Activated gamma-delta T cell (primary cell): Measurements from ENCODE around the gene EIF4G3.
"Not testable (repeated sequence)": the region's sequence is repeated elsewhere in the genome, so short reads cannot be mapped to it uniquely, and the experiment has no call there.

ENCODE experiments used
- DNase-seq: peaks from one replicate; lab custom pipeline; 2025; lab: John Stamatoyannopoulos, UW

The EIF4G3 gene

DNA sequence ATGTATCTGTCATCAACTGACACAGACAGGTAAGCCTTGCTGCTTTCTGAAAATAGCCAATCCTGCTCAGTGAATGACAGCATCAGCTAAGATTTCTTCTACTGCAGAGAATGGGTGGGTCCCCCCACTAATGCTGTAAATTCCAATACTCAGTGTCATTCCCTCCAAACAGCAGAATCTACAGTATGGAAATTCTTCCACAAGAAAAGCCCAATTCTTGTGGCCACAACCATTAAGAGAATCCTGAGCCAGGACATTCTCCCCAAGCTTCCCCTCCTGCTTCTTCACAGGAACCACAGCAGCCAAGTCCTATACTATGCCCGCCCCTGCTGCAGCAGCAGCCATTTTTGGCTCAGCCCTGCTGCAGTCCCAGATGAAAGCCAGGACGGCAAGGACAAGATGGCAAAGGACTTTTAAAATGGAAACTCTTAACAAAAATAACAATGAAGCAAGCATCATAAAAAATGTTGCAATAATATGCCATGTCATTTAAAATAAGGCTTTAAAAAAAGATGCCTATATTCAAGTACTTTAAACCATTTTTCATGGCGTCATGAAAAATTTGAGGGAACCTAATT, 26.8 kb downstream of the EIF4G3 start:
- DNase-seq, result no peak

GRCh38 chr1:21149430-21149854, 27.3 kb downstream of the EIF4G3 start:
- DNase-seq, result no peak

GRCh38 chr1:21143752-21144151, 32.9 kb downstream of the EIF4G3 start:
- DNase-seq, result no peak

DNA sequence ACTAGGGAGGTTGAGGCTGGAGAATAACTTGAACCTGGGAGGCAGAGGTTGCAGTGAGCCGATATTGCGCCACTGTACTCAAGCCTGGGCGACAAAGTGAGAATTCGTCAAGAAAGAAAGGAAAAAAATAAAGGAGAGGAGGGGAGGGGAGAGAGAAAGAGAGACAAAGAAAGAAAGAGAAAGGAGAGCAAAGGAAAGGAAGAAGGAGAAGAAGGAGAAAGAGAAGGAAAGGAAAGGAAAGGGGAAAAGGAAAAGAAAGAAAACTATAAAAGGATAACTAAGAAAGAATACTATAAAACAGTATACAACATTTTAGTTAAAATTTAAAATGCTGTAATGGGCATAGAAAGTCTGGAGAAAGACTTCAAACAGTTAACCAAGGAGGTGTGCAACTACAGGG, 33.6 kb downstream of the EIF4G3 start:
- DNase-seq, result no peak

- DNase-seq, result no peak
Measured at GRCh38 chr1:21141030-21141429, 35.7 kb downstream of the EIF4G3 start.

- DNase-seq, result no peak
Measured at GRCh38 chr1:21139601-21140000, 37.1 kb downstream of the EIF4G3 start.

- DNase-seq, result not testable (repeated sequence)
Measured at GRCh38 chr1:21136344-21136743, 40.4 kb downstream of the EIF4G3 start.

DNA sequence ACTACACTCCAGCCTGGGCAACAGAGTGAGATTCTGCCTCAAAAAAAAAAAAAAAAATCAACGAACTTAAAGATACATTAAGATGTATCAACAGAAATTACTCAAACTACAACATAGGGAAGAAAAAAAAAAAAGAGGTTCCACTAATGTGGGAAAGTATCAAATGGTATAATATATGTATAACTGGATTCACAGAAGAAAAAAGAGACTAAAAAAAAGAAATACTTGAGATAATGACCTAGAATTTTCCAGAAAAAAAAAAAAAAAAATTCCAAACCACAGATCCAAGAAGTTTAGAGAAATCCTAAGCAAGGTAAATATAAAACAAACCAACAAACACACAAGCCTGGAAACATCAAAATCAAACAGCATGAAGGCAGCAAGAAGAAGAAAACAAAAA, 45.5 kb downstream of the EIF4G3 start:
- DNase-seq, result no peak

DNA sequence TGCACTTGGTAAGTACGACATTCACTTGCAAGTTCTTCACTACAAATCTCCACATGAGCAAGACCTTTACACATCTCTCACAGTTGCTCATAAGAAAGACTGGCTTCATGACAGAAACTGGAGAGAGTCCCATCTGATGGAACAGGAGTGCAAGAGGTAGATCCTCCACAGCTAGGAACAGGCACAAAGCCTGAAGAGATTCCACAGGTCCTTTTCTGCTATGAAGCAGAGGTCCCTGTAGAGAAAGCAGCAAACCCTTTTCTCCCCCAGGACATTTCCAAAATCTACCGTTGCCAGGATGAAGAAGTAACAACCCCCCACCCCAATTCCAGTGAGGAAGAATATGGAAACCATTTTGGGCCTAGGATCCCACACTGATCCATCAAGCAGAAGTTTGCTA, 47.3 kb downstream of the EIF4G3 start:
- no peak for DNase-seq

GRCh38 chr1:21126324-21126723, 50.4 kb downstream of the EIF4G3 start:
- DNase-seq, result no peak

DNA sequence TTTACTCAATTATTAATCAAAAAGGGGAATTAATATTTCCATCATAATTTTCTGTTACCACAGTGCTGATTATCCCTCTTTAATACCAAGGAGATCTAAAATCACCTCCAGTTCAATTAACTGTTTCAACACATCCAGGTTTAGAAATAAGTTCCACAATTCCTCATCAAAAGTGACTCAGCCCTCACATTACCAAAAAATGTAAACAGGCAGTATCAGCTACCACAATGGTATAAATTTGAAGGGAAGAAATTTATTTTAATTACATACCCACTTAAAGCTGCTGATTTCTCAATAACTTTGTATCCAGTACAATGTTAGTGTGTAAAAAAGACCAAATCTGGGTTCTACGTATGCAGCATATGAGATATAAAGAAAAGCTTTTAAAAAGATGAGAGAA, 51.9 kb downstream of the EIF4G3 start:
- no peak for DNase-seq

- DNase-seq, result no peak
Measured at GRCh38 chr1:21123287-21123948, 53.3 kb downstream of the EIF4G3 start.

DNA sequence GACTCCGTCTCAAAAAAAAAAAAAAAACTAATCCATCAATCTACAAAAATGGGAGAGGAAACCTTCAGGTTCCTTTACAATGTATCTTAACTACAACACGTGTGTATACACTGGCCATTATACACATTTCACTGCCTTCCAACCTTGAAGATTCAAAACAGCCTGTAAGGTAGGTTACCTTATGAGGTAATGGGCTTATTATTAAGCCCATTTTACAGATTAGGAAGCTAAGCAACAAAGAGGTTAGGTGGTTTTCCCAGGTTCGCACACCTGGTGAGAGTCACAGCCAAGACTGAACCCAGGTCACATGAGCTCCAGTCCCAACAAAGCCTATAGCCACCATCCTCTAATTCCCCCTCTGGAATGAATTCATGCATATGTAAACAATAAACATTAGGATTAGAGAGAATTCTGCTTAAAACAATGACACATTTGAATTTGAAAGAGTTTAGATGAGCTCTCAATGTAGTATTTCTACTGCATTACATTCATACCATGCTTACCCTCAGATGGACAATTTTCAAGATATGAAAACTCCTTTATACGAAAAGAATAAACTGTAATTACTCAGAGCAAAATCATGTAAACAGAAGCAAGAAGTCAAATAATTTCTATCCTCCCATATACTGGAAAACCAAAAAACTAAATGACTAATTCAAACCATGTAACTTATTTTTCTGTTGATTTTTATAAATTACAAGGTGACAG, 54.8 kb downstream of the EIF4G3 start:
- no peak for DNase-seq

DNA sequence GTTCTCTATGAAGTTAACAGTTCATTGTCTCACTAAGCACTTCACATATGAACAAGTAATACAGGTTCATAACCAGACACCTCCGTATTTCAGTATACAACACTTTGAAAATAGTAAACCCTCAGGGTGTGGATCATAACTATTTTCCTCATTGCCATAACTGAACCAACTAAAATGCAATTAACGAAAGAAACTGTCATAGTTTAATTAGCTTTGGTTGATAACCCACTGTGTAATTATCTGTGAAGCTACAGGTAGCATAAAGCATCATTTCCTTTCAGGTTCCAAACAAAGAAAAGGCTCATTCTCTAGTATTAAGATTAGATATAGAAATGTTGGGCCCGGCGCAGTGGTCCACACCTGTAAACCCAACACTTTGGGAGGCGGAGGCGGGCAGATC, 58.5 kb downstream of the EIF4G3 start:
- no peak for DNase-seq

DNA sequence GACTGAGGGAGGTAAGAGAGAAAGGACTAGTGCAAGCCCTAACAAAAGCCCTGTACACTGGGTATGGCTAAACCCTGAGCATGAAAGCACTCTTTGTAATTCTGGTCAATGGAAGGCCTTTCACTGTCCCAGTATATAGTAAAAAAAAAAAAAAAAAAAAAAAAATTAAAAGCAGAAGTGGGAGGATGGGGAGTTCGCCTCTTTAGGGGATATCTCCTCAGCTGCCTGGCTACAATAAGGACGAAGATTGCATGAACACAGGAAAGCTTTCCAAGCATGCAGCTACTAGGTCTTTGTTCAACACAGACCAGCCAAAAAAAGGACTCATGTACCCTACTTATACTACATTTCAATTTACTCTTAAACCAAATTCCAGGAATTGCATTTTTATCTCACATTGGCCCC, 59.1 kb downstream of the EIF4G3 start:
- DNase-seq, result no peak

DNA sequence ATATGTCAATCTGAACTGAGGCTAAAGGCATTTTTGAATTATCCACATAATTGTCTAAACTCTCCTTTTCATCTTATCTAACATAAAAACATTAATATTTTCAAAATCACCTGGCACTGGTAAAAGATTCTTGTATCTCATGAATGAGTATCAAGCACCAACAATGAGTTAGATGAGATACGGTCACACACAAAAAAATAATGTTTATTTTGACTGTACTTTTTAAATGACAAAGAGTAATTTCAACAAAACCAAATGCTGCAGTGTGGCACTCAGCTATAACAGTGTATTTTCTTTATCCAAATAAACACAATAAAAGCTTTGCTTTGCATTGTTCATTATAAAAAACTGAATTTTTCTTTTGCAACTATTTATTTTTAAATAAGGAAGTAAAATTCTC, 59.5 kb downstream of the EIF4G3 start:
- DNase-seq, result no peak

DNA sequence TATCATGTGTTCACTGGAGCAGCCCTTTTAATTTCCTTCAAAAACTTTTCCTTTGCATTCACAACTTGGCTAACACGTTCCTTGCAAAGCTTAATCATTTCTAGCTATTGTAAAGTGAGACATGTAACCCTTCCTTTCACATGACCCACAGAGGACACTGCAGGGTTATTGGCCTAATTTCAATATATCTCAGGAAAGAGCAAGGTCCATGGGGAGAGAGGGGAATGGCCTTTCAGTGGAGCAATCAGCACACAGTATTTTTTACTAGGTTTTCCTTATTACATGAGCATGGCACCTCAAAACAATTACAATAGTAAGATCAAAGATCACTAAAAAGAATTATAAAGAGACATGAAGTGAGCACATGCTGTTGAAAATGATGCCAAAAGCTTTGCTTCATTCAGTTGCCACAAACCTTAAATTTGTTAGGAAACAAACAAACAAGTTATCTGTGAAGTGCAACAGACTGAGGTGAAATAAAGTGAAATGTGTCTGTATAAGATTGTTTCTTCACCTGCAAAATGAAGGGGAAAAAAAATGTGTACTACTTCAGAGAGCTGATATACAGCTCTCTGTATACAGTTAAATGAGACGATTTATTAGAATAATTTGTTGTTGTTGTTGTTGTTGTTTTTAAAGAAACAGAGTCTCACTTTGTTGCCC, 61.5 kb downstream of the EIF4G3 start:
- DNase-seq, result no peak

DNA sequence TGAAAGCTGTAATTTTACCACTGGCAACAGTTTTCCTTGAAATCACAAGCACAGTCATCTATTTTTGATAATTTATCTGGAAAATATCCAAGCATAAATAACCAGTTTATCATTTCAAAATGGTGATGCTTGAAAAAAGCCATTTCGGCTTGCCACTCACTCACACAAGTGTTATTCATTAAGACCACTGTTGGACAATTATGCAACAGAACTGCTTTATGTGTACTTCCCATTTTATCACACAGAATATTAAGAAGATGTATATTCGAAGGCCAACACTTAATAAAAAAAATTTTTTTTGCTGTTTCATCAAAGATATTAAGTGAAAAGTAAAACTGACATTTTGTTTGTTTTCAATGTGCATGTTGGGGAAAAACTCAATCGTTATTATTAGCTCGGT, 62.3 kb downstream of the EIF4G3 start:
- no peak for DNase-seq

GRCh38 chr1:21110163-21110562, 66.5 kb downstream of the EIF4G3 start:
- DNase-seq, result no peak

DNA sequence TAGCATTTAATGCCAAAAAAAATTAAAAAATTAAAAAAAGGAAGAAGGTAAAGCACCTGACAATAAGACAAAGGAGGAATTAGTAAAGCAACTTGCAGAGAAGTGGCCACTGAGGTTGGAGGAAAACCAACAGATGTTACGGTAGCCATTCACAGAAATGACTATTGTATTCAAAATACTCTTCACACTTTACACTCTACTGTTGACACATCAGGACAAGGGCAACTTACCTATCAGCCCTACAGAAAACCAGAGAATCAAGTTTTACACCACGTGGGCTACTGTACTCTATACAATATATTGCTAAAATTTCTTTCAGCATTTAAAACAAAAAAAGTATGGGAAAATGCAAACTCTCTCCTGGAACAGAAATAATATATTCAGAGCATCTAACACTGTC, 70.0 kb downstream of the EIF4G3 start:
- no peak for DNase-seq

DNA sequence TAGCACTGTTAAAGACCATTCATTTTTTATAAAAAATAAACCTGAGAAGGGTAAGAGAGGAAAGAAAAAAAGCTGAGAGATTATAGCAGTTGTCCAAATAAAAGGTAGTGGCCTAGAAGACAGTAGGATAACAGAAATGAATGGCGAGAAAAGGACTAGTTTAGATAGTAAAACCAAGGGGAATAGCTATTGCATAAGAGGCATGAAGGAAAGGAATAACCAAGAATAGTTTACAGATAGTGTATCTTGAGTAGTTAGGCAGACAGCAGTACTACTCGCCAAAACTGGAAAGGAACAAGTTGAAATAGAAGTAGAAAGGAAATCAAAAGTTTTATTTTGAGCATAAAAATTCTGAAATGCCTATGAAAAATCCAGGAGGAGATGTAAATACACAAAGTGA, 70.5 kb downstream of the EIF4G3 start:
- no peak for DNase-seq

GRCh38 chr1:21105807-21106206, 70.9 kb downstream of the EIF4G3 start:
- no peak for DNase-seq

GRCh38 chr1:21104683-21105082, 72.0 kb downstream of the EIF4G3 start:
- no peak for DNase-seq
